NCI-H446 treated with DMSO at 0.1 percent for 48 hours (cell line): ENCODE data around the gene ITIH4.

Experiments used
- DNase-seq: peaks from one replicate; lab custom pipeline; 2025; lab: John Stamatoyannopoulos, UW

ITIH4 gene

GRCh38 chr3:52848617-52849016 lies 18.1 kb upstream of the ITIH4 start:
- no peak for DNase-seq

GRCh38 chr3:52847726-52848125 lies 17.3 kb upstream of the ITIH4 start:
- DNase-seq: no peak

DNA sequence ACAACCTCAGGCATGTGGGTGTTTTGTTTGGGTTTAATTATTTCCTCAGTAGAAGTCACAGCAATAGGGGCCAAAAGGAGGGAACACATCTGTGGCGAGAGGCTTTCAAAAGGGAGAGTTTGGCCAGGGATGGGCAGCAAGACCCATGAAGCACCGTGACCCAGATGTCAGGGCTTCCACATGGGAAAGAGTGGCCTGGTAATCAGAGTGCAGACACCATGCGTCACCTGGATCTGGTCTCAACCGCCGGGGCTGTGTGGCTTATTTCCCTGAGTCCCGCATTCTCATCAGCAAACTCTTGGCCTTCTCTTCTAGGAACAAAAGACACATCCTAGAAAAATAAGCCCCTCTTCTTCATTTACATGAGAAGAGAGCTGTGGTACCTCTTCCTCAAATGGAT lies 16.8 kb upstream of the ITIH4 start:
- DNase-seq: no peak

- DNase-seq: peak; percentile 57
Measured at GRCh38 chr3:52846432-52846965, 16.0 kb upstream of the ITIH4 start.

- DNase-seq: no peak
Measured at GRCh38 chr3:52845691-52846431, 15.4 kb upstream of the ITIH4 start.

- DNase-seq: no peak
Measured at GRCh38 chr3:52845157-52845556, 14.7 kb upstream of the ITIH4 start.

DNA sequence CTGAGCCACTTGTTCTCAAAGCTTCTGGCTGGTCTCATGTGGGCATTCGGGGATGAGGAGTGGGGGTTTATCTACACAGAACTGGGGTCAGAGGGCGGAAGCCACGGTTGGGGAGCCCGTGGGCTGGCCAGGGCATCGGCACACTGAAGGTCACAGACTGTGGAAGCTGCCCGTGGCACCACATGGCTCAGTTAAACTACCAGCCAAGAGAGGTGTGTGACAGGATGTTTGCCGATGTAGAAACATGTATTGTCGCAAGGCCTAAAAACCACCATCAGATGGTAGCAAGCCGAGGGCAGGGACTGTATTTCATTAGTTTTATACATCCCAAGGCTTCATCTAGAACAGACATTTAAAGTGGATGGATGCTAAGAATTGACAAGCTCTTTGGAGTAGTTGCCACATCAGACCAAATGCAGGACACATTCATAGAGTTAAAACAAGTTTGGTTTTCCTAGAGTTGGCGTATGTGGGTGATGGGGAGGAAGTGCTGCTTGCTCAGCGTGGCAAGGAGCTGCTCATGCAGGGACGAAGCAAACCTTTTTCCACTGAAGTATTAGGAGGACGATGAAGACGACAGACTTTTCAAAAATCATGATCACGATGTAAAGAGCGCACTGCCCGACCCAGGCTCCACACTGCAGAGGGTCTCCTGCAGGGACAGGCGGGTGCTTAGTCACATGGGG lies 14.0 kb upstream of the ITIH4 start:
- DNase-seq: no peak

DNA sequence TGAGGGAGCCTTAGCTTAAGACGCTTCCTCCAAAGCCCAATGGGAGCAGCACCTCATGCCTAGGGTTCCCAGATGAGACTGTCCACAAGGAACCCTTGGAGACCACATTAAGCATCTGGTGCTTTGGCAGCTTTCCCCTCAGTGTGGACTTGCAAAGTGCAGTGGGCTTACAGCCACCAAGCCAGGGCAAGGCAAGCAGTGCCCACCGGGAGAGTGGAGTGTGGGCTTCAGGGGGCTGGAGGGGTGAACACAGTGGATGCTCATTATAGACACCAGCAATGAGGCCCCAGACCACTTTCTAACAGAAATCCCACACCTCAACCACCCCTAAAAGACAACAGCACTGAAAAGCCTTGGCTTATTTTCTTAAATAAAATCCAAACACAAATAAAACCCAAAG lies 13.4 kb upstream of the ITIH4 start:
- no peak for DNase-seq

- DNase-seq: no peak
Measured at GRCh38 chr3:52843108-52843865, 12.8 kb upstream of the ITIH4 start.

DNA sequence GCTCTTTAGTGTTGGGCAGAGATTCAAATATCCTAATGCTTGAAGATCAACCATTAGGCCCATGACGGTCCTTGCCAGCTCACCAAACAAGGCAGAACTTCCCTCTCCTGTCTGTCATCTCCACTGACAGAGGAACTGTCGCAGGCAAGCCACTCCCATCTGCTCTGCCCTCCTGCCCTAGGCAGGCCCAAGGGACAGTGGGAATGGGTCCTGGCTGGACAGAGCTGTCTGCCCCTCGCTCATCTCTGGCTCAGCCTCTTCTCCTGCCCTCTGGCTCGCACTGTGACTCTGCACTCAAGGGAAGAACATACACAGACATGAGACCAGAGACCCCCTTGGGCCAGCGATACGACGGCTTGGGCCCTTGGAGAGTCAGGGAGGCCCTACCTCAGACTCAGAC lies 12.0 kb upstream of the ITIH4 start:
- DNase-seq: no peak

- DNase-seq: no peak
Measured at GRCh38 chr3:52841981-52842340, 11.5 kb upstream of the ITIH4 start.

DNA sequence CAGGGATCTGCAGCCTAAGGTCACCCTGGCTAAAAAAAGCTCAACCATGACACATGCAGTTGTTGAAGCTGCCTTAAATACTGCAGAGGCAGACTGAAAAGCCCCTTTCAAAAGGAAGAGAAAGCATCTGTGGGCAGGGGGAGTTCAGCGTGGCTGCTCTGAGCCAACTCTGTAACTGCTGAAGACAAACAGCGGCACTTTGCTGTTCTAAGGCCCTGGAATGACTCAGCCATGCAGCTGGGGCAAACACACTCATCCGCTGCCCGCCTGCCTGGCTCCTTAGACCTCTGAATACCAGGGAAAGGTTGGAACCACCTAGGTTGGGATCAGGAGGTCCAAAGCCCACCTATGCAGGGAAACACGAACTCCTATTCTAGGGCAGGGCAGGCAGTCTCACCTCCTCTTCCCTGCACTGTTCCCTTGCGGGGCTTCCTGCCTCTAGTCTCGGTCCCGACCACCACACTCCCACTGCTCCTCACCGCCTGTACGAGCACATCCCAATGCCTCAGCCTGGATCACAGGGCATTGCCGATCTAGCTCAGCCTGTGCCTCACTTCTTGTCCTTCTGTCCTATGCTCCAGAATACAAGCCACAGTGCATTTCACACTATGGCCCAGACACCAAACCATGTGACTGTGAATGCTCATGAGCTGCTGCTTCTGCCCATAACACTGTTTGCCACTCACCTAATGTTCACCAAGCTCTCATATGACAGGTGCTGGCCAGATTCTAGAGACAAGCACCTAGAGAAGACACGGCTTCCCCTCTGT lies 10.9 kb upstream of the ITIH4 start:
- DNase-seq: no peak

- DNase-seq: no peak
Measured at GRCh38 chr3:52839892-52840545, 9.5 kb upstream of the ITIH4 start.

GRCh38 chr3:52839268-52839575 lies 8.8 kb upstream of the ITIH4 start:
- no peak for DNase-seq

DNA sequence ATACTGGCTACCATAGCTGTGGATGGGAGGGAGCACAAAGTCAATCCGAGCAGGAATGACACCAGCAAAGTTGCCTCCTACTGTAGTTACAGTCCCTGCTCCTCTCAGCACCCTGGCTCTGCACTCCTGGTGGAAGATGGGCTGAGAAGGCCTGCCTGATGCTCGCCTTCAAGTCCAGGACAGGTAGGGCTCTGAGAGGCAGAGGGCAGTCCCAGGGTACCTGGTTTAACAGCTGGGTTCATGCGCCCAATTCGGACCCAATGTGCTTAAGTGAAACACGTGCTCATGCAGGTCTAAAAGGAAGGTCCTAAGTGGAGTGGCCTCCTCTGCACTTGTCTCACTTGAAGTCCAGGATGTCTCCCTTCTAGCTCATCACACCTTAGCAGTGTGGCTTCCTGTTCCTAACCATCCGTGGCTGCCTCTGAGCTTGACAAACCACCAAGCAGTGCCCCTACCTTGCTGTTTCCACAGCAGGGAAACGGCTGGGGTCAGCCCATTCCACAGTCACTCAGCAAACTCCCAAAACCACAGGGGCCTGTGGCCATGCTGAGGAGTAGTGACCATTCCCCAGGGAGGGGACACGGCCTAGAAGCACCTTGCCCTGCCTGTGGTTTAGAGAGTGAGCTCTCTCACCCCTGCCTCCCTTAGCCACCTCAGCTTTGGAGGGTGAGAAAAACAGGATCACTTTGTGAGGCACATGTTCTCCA lies 8.2 kb upstream of the ITIH4 start:
- DNase-seq: no peak

- no peak for DNase-seq
Measured at GRCh38 chr3:52836986-52837385, 6.5 kb upstream of the ITIH4 start.

DNA sequence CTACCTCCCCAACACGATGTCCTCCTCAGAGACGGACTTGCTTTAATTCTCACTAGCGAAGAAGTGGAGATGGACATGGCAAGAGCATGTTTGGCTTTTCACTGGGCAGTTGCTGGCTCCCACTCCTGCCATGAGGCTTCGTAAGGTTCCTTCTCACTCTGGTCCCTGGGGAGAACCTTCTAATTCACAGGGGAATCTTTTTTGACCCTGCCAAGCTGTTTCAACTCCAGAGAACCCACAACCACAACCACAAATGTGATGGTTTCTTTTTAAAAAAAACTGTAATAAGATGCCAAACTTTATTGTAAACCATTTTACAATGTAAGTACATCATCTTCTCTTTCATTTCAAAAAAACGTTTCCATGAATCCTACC lies 6.0 kb upstream of the ITIH4 start:
- no peak for DNase-seq

- no peak for DNase-seq
Measured at GRCh38 chr3:52835766-52836470, 5.4 kb upstream of the ITIH4 start.

DNA sequence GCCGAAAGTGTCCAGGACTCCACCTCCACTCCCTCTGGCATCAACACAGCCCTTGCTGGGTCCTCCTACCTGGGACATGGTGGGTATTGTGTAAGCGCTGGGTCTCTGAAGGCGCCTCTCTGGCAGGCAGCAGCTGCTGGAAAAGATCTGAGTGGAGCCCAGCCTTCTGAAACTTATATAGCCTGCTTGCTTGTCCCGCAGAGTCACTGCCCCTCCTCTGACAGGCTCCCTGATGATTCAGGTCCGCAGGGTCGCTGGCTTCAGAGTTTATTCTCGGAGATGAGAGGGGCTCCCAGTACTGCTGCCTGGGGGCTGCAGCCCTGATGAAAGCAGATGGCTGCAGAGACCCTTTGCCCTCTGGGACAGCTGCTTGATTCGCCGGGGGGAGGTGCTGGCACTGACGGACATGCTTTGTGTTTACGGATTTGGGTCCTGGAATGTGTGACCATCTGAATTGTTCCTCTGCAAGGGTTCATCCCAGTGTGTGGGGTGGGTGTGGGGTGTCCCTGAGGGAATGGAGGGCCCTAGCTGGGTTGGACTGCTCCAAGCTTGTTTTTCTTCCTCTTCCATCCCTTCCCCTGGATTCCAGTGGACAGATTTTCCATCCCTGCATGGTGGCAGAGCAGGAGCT lies 4.5 kb upstream of the ITIH4 start, which contains the start of gene MUSTN1:
MUSTN1 (minus strand) TSS at position 149 of the 631 bp plus-strand sequence; CDS start at position 78, 71 bp downstream.
- DNase-seq: peak; percentile 25

DNA sequence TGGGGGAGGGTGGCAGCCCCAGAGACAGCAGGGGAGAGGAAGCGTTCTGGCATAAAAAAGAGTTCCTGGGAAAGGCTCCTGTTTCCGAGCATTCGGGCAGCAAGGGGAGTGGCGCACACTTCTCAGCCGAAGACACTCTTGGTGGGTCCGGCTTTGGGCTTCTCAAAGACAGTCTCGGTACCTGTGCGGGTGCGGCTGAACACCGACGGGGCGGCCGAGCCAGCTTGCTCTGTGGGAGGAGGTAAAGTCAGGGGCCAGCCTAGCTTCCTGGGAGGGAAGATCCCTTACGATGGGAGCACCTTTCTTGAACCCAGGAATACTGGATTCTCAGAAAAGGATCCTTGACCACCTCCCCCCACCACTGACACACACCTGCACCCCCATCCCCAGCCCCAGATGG lies 2.7 kb upstream of the ITIH4 start:
- DNase-seq: no peak
